H9 (cell line): ENCODE measurements around the gene ENOX1. TPM values are rescaled to one million over a fixed set of nuclear protein-coding genes. Genes with fewer than 3 reads are reported as not detected.

Source experiments
- DNase-seq: peaks from one replicate; pipeline ENCODE4 v3.0.0-alpha.2; 2017
- H2AFZ ChIP-seq: one replicate; pipeline ENCODE4 v1.6.1; 2013; ENCODE audit warnings: mild to moderate bottlenecking, low read length, control low read depth, moderate library complexity
- H2AK5ac ChIP-seq: 2 replicates; pipeline ENCODE4 v1.6.1; 2013; ENCODE audit warnings: low read length, control low read depth, mixed read lengths; ENCODE audit not compliant: insufficient read length
- H2BK120ac ChIP-seq: one replicate; pipeline ENCODE4 v1.6.1; 2013; ENCODE audit warnings: low read depth, mild to moderate bottlenecking, low read length, control low read depth, inconsistent platforms; ENCODE audit not compliant: poor library complexity, severe bottlenecking
- H2BK12ac ChIP-seq: 2 replicates; pipeline ENCODE4 v1.6.1; 2013; ENCODE audit warnings: low read length, control low read depth, mixed read lengths, low read depth; ENCODE audit not compliant: insufficient read length
- H2BK15ac ChIP-seq: 2 replicates; pipeline ENCODE4 v1.6.1; 2013; ENCODE audit warnings: low read depth, low read length, control low read depth
- H2BK20ac ChIP-seq: one replicate; pipeline ENCODE4 v1.6.1; 2013; ENCODE audit warnings: low read depth, mild to moderate bottlenecking, low read length, control low read depth, inconsistent platforms; ENCODE audit not compliant: poor library complexity, severe bottlenecking
- H2BK5ac ChIP-seq: 2 replicates; pipeline ENCODE4 v1.6.1; 2013; ENCODE audit warnings: low read length, control low read depth, mixed read lengths; ENCODE audit not compliant: insufficient read length
- H3K14ac ChIP-seq: 2 replicates; pipeline ENCODE4 v1.6.1; 2013; ENCODE audit warnings: low read length, control low read depth; ENCODE audit not compliant: insufficient read depth
- H3K18ac ChIP-seq: 2 replicates; pipeline ENCODE4 v1.6.1; 2013; ENCODE audit warnings: low read depth, mild to moderate bottlenecking, mixed read lengths, low read length, control low read depth; ENCODE audit not compliant: insufficient read length
- H3K23ac ChIP-seq: 2 replicates; pipeline ENCODE4 v1.6.1; 2013; ENCODE audit warnings: low read length, control low read depth, mixed read lengths, low read depth; ENCODE audit not compliant: insufficient read length
- H3K23me2 ChIP-seq: 2 replicates; pipeline ENCODE4 v1.6.1; 2013; ENCODE audit warnings: low read depth, mild to moderate bottlenecking, mixed read lengths, low read length, control low read depth; ENCODE audit not compliant: insufficient read length, poor library complexity, severe bottlenecking
- H3K27ac ChIP-seq: 2 replicates; pipeline ENCODE4 v1.5.1; 2013; ENCODE audit warnings: low read length, control low read depth, mixed read lengths, low read depth; ENCODE audit not compliant: insufficient read length
- H3K27me3 ChIP-seq: 2 replicates; pipeline ENCODE4 v1.6.1; 2013; ENCODE audit warnings: low read length, control low read depth, inconsistent platforms; ENCODE audit not compliant: insufficient read depth
- H3K4ac ChIP-seq: 2 replicates; pipeline ENCODE4 v1.6.1; 2013; ENCODE audit warnings: low read depth, mild to moderate bottlenecking, control low read depth, inconsistent platforms, low read length, moderate library complexity
- H3K4me1 ChIP-seq: 2 replicates; pipeline ENCODE4 v1.6.1; 2013; ENCODE audit warnings: low read length, control low read depth, inconsistent platforms; ENCODE audit not compliant: insufficient read depth
- H3K4me2 ChIP-seq: 2 replicates; pipeline ENCODE4 v1.6.1; 2013; ENCODE audit warnings: low read length, control low read depth, mixed read lengths; ENCODE audit not compliant: insufficient read length, insufficient read depth
- H3K56ac ChIP-seq: 2 replicates; pipeline ENCODE4 v1.6.1; 2013; ENCODE audit warnings: low read depth, mild to moderate bottlenecking, mixed read lengths, low read length, control low read depth; ENCODE audit not compliant: insufficient read length
- H3K79me1 ChIP-seq: 2 replicates; pipeline ENCODE4 v1.6.1; 2013; ENCODE audit warnings: low read depth, mild to moderate bottlenecking, moderate library complexity, low read length, control low read depth, inconsistent platforms; ENCODE audit not compliant: insufficient read depth, poor library complexity, severe bottlenecking
- H3K79me2 ChIP-seq: 2 replicates; pipeline ENCODE4 v1.6.1; 2013; ENCODE audit warnings: low read length, control low read depth, inconsistent platforms; ENCODE audit not compliant: insufficient read depth
- H3K9ac ChIP-seq: 2 replicates; pipeline ENCODE4 v1.6.1; 2013; ENCODE audit warnings: low read length, control low read depth, mixed read lengths; ENCODE audit not compliant: insufficient read length; ENCODE audit errors: extremely low read depth
- H3K9me3 ChIP-seq: one replicate; pipeline ENCODE4 v1.6.1; 2013; ENCODE audit warnings: low read depth, low read length, inconsistent platforms; ENCODE audit not compliant: control insufficient read depth
- H3T11ph ChIP-seq: one replicate; pipeline ENCODE4 v1.6.1; 2013; ENCODE audit warnings: mild to moderate bottlenecking, low read length, control low read depth, inconsistent platforms
- H4K20me1 ChIP-seq: one replicate; pipeline ENCODE4 v1.6.1; 2013; ENCODE audit not compliant: control insufficient read depth, insufficient read length, insufficient read depth
- H4K5ac ChIP-seq: 2 replicates; pipeline ENCODE4 v1.6.1; 2013; ENCODE audit warnings: low read depth, mild to moderate bottlenecking, mixed read lengths, low read length, control low read depth; ENCODE audit not compliant: insufficient read length
- H4K8ac ChIP-seq: replicated peaks from 2 replicates; pipeline ENCODE4 v1.6.1; 2013; ENCODE audit warnings: low read length, control low read depth, mixed read lengths, low read depth; ENCODE audit not compliant: insufficient read length
- H4K91ac ChIP-seq: 2 replicates; pipeline ENCODE4 v1.6.1; 2013; ENCODE audit warnings: low read depth, mild to moderate bottlenecking, moderate library complexity, mixed read lengths, low read length, control low read depth; ENCODE audit not compliant: insufficient read length
- H3K27ac Mint-ChIP-seq, 3 experiments: 2 replicates in 2 of 3; 3 replicates in 1 of 3; pipeline ENCODE4 v1.8.0; 2020 to 2021; ENCODE audit warnings: mixed read lengths in 3 of 3, mild to moderate bottlenecking in 1 of 3, moderate library complexity in 1 of 3
- H3K27me3 Mint-ChIP-seq: 2 replicates; pipeline ENCODE4 v1.8.0; 2021; ENCODE audit warnings: low read depth, mild to moderate bottlenecking, moderate library complexity, mixed read lengths
- H3K36me3 Mint-ChIP-seq, 3 experiments: 2 replicates in 2 of 3; 3 replicates in 1 of 3; pipeline ENCODE4 v1.8.0; 2020 to 2021; ENCODE audit warnings: low read depth in 3 of 3, mixed read lengths in 3 of 3; ENCODE audit not compliant: insufficient read depth in 1 of 3
- H3K4me1 Mint-ChIP-seq, 2 experiments: 2 replicates each; pipeline ENCODE4 v1.8.0; 2020; ENCODE audit warnings: mixed read lengths in 2 of 2
- H3K4me3 Mint-ChIP-seq, 2 experiments: 2 replicates in 1 of 2; 3 replicates in 1 of 2; pipeline ENCODE4 v1.8.0; 2020 to 2021; ENCODE audit warnings: mild to moderate bottlenecking in 2 of 2, mixed read lengths in 2 of 2, moderate library complexity in 1 of 2
- H3K9me3 Mint-ChIP-seq, 2 experiments: 2 replicates in 1 of 2; 3 replicates in 1 of 2; pipeline ENCODE4 v1.8.0; 2020; ENCODE audit warnings: mild to moderate bottlenecking in 2 of 2, mixed read lengths in 2 of 2, moderate library complexity in 1 of 2
- CTCF ChIP-seq: fragments of 200-600 bp; sonication (generic); conservative IDR thresholded peaks from 3 replicates; pipeline ENCODE4 v1.8.0; 2021; ENCODE audit warnings: antibody characterized with exemption, mild to moderate bottlenecking
- WGBS: extraction: QIAGEN DNeasy Blood & Tissue Kit; methylation state at CpG from one replicate; pipeline ENCODE4 v1.1.7; 2013; ENCODE audit warnings: missing lambda C conversion rate, low lambda C conversion rate, mixed read lengths; ENCODE audit not compliant: insufficient read length; ENCODE audit errors: extremely low coverage; 5-methylcytosine and 5-hydroxymethylcytosine counted together
- total RNA-seq: library from RNA; stranded (reverse); gene quantifications from 2 replicates; pipeline ENCODE4 v1.2.1, GENCODE V29; 2021

The ENOX1 gene
- total RNA-seq, 1 experiment from 2014 or later, result 0.24 TPM

- no peaks in the 10 kb centered on the region for H3K9me3 ChIP-seq
- H3K27me3 ChIP-seq, result no peaks in the 10 kb centered on the region
- no peak overlapping the region for H2AK5ac ChIP-seq
- no peak overlapping the region for H3K56ac ChIP-seq
- no peak for TF ChIP-seq CTCF
- no peak overlapping the region for H3K23ac ChIP-seq
- H3K79me1 ChIP-seq, result no peaks in the 10 kb centered on the region
- Mint-ChIP-seq H3K4me3 (no peak overlapping the region), H3K36me3 (no peaks in the 10 kb centered on the region), H3K9me3 (no peaks in the 10 kb centered on the region; a peak in 1 of 5 replicates), H3K4me1 (peaks cover 2% of the 10 kb centered on the region in 2 experiments), H3K27ac (no peak overlapping the region), H3K27me3 (peaks cover 6% of the 10 kb centered on the region)
- no peak overlapping the region for H4K5ac ChIP-seq
- no peak overlapping the region for H3K18ac ChIP-seq
- H4K91ac ChIP-seq, result no peak overlapping the region
- no CpG with 5 or more reads among the region's 4 CpGs for WGBS
- no peaks in the 10 kb centered on the region for H3K4me1 ChIP-seq
- no peak overlapping the region for H2BK15ac ChIP-seq
- H2BK120ac ChIP-seq, result no peak overlapping the region
- H2BK5ac ChIP-seq, result no peak overlapping the region
- no peak overlapping the region for H4K8ac ChIP-seq
- no peaks in the 10 kb centered on the region for H3K23me2 ChIP-seq
- no peaks in the 10 kb centered on the region for H4K20me1 ChIP-seq
- no peak overlapping the region for H3K4ac ChIP-seq
- DNase-seq, result no peak
- H3K27ac ChIP-seq, result no peak overlapping the region
- H2BK20ac ChIP-seq, result no peak overlapping the region
- no peak overlapping the region for H3K4me2 ChIP-seq
- no peak overlapping the region for H3K14ac ChIP-seq
- no peak overlapping the region for H2BK12ac ChIP-seq
- no peak overlapping the region for H3T11ph ChIP-seq
- no peak overlapping the region for H3K9ac ChIP-seq
- H3K79me2 ChIP-seq, result no peaks in the 10 kb centered on the region
- no peak overlapping the region for H2AFZ ChIP-seq
These were observed 12.4 kb upstream of the ENOX1 start for GRCh38 chr13:43799191-43799590.
